ENCODE data around the gene LOXL4. TPM values are rescaled to one million over a fixed set of nuclear protein-coding genes. Genes with fewer than 3 reads are reported as not detected.

Gene LOXL4
- polyA plus RNA-seq, 5 donors = 5.2 to 6.7 (median 5.7) TPM

GRCh38 chr10:98201760-98202159 lies 66.2 kb downstream of the LOXL4 start:
- DNase-seq = no peak

Other genes starting within 250 kb of the LOXL4 start
- 1 to 10 TPM; 2.3 to 7.1 (median 2.7) TPM for gene CRTAC1, start 237.6 kb downstream of the LOXL4 start, polyA plus RNA-seq (ENCODE audit: insufficient read depth in 1 of 5, insufficient read length in 5 of 5, low replicate concordance in 1 of 5)
- 10 to 100 TPM; 16.4 to 21.6 (median 19.7) TPM for gene R3HCC1L, start 133.5 kb downstream of the LOXL4 start, polyA plus RNA-seq (ENCODE audit: insufficient read depth in 1 of 5, insufficient read length in 5 of 5, low replicate concordance in 1 of 5)
- gene PYROXD2, start 147.0 kb upstream of the LOXL4 start, polyA plus RNA-seq (ENCODE audit: insufficient read depth in 1 of 5, insufficient read length in 5 of 5, low replicate concordance in 1 of 5) = 10 to 100 TPM; 33.4 to 37.3 (median 36.1) TPM
- 10 to 100 TPM; 28.8 to 41.6 (median 35.8) TPM for gene HPS1, start 178.7 kb upstream of the LOXL4 start, polyA plus RNA-seq (ENCODE audit: insufficient read depth in 1 of 5, insufficient read length in 5 of 5, low replicate concordance in 1 of 5)